ENCODE results near the gene SLC9A9. TPM values are rescaled to one million over a fixed set of nuclear protein-coding genes. Genes with fewer than 3 reads are reported as not detected.
A peak's percentile ranks its signal among the peaks of the same experiment; 100 is the strongest.
"Not testable (repeated sequence)": the region's sequence is repeated elsewhere in the genome, so short reads cannot be mapped to it uniquely, and the experiment has no call there.

Gene SLC9A9
- total RNA-seq, 4 donors from 2014 or later, result 13.4 to 15.0 (median 14.4) TPM

DNA sequence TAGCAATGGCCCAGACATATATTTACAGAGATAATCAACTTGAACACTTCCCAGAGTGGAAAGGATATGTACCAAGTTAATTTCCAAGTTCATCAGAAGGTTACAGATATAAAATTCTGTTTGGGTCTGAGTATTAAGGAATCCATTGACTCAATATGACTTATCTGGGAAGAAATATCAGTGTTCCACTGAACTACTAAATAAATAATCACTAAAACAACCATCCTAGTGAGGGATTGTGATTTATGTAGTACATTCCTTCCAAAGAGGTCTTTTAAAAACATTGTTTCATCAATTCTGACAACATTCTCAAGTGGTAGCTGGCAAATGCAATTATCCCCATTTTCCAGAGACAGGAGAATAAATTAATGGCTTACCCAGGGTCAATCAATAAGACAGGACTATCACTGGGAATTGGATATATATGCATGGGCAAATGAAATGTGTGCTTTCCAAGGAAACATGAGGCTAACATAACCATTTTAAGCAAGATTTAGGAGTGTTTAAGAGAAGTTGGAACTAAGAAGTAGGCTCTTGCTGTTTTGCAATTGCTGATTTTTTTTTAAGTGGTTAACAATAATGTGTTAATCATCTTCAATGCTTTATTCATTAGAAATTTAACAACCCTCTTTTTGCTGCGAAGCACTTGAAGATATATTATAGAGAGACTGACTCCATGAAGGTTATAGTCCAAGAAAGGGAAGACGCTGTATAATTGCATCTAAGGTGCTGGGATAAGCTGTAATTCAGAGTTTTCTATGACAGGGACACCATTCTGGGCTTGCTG lies 37.9 kb downstream of the SLC9A9 start:
- intact Hi-C loops (cut with DNase I), result no loop called here
- no peak for TF ChIP-seq CTCF (IDR thresholded peaks at IDR 0.05)
- TF ChIP-seq POLR2AphosphoS5 (IDR thresholded peaks at IDR 0.05), result no peak
- TF ChIP-seq EP300 (IDR thresholded peaks at IDR 0.05), result no peak
- no peak for TF ChIP-seq POLR2A (IDR thresholded peaks at IDR 0.05; ENCODE audit: low read depth)
- no peaks in the 10 kb centered on the region for H3K9me3 ChIP-seq
- no peak for DNase-seq (ENCODE audit: extremely low spot score)
- peaks cover 3 to 69% (median 46%) of the 10 kb centered on the region in 4 donors for H3K4me1 ChIP-seq
- H3K27ac ChIP-seq (replicated peaks in 1 of 4), result peak overlapping the region; percentile 1 to 62 (median 20)
- no peaks in the 10 kb centered on the region for H3K27me3 ChIP-seq
- H3K4me3 ChIP-seq, result no peak overlapping the region
- no peaks in the 10 kb centered on the region for H3K36me3 ChIP-seq
- WGBS, result 87% methylated on average over 2 of the region's 2 CpGs

DNA sequence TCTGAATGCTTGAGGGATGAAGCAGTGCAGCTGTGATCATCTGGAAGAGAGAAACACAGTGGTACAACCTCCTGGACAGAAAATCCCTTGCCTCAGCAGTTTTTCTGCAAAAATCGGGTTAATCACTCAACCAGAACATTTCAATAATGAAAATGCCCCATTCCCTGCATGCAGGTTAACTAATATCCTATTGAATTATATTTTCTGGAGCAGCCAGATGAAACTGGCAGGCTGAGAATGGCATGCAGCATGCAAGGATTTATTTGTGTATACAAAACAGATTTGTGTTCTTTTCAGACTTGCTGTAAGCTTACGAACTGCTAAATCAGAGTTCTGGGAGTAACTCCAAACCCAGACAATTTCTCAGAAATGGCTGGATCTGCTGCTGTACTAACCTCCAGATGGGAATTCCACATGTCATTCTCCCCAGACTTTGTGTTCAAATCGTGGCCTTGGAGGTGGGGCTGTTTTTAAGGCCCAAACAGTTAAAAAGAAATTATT lies 39.1 kb downstream of the SLC9A9 start:
- TF ChIP-seq CTCF (IDR thresholded peaks at IDR 0.05), result no peak
- TF ChIP-seq POLR2AphosphoS5 (IDR thresholded peaks at IDR 0.05), result peak in 1 of 2 donors; percentile 20
- Histone ChIP-seq H3K27ac (replicated peaks in 1 of 4) (peak overlapping the region; percentile 29 to 62 (median 40)), H3K36me3 (no peaks in the 10 kb centered on the region), H3K4me3 (peak overlapping the region in 1 of 4 donors; percentile 35), H3K4me1 (peaks cover 3 to 64% (median 45%) of the 10 kb centered on the region in 4 donors), H3K9me3 (no peaks in the 10 kb centered on the region), H3K27me3 (no peaks in the 10 kb centered on the region)
- peak; percentile 55 for DNase-seq (ENCODE audit: extremely low spot score)
- WGBS, result 20% methylated on average over 3 of the region's 3 CpGs
- intact Hi-C loops (cut with DNase I), result no loop called here

GRCh38 chr3:143808030-143808429 lies 40.2 kb downstream of the SLC9A9 start:
- Histone ChIP-seq H3K36me3 (no peaks in the 10 kb centered on the region), H3K27ac (replicated peaks in 1 of 4) (no peak overlapping the region), H3K4me1 (peaks cover 3 to 56% (median 40%) of the 10 kb centered on the region in 4 donors), H3K27me3 (no peaks in the 10 kb centered on the region), H3K9me3 (no peaks in the 10 kb centered on the region), H3K4me3 (no peak overlapping the region)
- intact Hi-C loops (cut with DNase I), result no loop called here
- 66% methylated on average over 2 of the region's 2 CpGs for WGBS
- TF ChIP-seq EP300 (IDR thresholded peaks at IDR 0.05), result no peak
- DNase-seq (ENCODE audit: extremely low spot score), result no peak

- intact Hi-C loops (cut with DNase I), result no loop called here
- Histone ChIP-seq H3K9me3 (no peaks in the 10 kb centered on the region), H3K4me3 (no peak overlapping the region), H3K4me1 (peaks cover 0 to 42% (median 29%) of the 10 kb centered on the region in 4 donors), H3K27me3 (no peaks in the 10 kb centered on the region), H3K36me3 (no peaks in the 10 kb centered on the region), H3K27ac (replicated peaks in 1 of 4) (no peak overlapping the region)
- 75% methylated on average over 4 of the region's 4 CpGs for WGBS
- TF ChIP-seq EP300 (IDR thresholded peaks at IDR 0.05), result no peak
- TF ChIP-seq CTCF (IDR thresholded peaks at IDR 0.05), result no peak
- TF ChIP-seq POLR2A (IDR thresholded peaks at IDR 0.05; ENCODE audit: low read depth), result no peak
- no peak for TF ChIP-seq POLR2AphosphoS5 (IDR thresholded peaks at IDR 0.05)
- DNase-seq (ENCODE audit: extremely low spot score), result peak; percentile 29
Observed at GRCh38 chr3:143806038-143806437, 42.2 kb downstream of the SLC9A9 start.

DNA sequence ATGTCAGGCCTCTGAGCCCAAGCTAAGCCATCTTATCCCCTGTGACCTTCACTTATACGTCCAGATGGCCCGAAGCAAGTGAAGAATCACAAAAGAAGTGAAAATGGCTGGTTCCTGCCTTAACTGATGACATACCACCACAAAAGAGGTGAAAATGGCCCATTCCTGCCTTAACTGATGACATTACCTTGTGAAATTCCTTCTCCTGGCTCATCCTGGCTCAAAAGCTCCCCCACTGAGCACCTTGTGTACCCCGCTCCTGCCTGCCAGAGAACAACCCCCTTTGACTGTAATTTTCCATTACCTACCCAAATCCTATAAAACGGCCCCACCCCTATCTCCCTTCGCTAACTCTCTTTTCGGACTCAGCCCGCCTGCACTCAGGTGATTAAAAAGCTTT lies 42.8 kb downstream of the SLC9A9 start:
- H3K27ac ChIP-seq (replicated peaks in 1 of 4); H3K36me3 ChIP-seq; H3K27me3 ChIP-seq; intact Hi-C loops (cut with DNase I); H3K4me3 ChIP-seq; H3K9me3 ChIP-seq: not testable (repeated sequence)
- WGBS, result 97% methylated on average over 7 of the region's 7 CpGs
- DNase-seq (ENCODE audit: extremely low spot score), result peak; percentile 4
- H3K4me1 ChIP-seq, result peaks cover 0 to 37% (median 24%) of the 10 kb centered on the region in 4 donors

- H3K4me1 ChIP-seq; H3K36me3 ChIP-seq; H3K9me3 ChIP-seq; intact Hi-C loops (cut with DNase I); DNase-seq (ENCODE audit: extremely low spot score); H3K27ac ChIP-seq (replicated peaks in 1 of 4); H3K27me3 ChIP-seq; H3K4me3 ChIP-seq: not testable (repeated sequence)
- 92% methylated on average over 5 of the region's 5 CpGs for WGBS
Observed at GRCh38 chr3:143801046-143801445, 47.2 kb downstream of the SLC9A9 start.

DNA sequence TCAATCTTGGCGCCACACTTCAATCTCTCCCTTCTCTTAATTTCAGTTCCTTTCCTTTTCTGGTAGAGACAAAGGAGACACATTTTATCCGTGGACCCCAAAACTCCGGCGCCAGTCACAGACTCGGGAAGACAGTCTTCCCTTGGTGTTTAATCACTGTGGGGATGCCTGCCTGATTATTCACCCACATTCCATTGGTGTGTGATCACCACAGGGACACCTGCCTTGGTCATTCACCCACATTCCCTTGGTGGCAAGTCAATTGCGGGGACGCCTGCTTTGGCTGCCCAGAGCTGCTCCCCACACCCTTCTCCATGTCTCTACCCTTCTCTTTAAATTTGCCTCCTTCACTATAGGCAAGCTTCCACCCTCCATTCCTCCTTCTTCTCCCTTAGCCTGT lies 50.1 kb downstream of the SLC9A9 start:
- H3K27me3 ChIP-seq; DNase-seq (ENCODE audit: extremely low spot score); H3K4me3 ChIP-seq; H3K27ac ChIP-seq (replicated peaks in 1 of 4); H3K36me3 ChIP-seq; H3K9me3 ChIP-seq; intact Hi-C loops (cut with DNase I): not testable (repeated sequence)
- peaks cover 0 to 18% (median 16%) of the 10 kb centered on the region in 4 donors for H3K4me1 ChIP-seq
- 96% methylated on average over 7 of the region's 7 CpGs for WGBS

All from esophagus muscularis mucosa (tissue), 4 donors.